Measurements from ENCODE around the gene ALS2CL. TPM values are rescaled to one million over a fixed set of nuclear protein-coding genes. Genes with fewer than 3 reads are reported as not detected.

The ALS2CL gene
- total and polyA plus RNA-seq, 2 experiments from 2014 or later: 3.4 to 11.8 TPM

DNA sequence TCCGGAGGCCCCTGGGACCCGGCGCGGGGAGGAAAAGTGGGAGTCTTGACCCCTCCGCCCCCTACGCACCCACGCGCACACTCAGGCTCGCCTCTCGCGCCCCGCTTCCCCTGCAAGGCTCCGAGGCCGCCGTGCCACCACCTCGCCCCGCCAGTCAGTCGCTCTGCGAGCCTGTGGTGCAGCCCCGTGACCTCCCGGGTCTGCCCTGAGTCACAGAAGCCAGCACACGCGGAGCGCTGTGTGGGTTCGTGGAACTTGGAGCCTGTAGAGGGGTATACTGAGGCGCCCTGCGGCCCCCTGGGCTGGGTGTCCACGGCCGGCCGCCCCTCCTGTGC is 380 bp upstream of the ALS2CL start:
- no peaks in the 10 kb centered on the region; the same call in 1 of the 2 replicates for H3K4me1 ChIP-seq (ENCODE audit: insufficient read depth)
- no peaks in the 10 kb centered on the region for H3F3A ChIP-seq (replicated peaks; ENCODE audit: low read depth)
- TF ChIP-seq EZH2 (IDR thresholded peaks at IDR 0.05; ENCODE audit: low read depth, unreplicated experiment) (no peak), JUNB (IDR thresholded peaks at IDR 0.05; ENCODE audit: unreplicated experiment) (no peak), STAT1 (IDR thresholded peaks at IDR 0.05; ENCODE audit: unreplicated experiment) (no peak), ZNF114 (CRISPR knock-in tag; IDR thresholded peaks at IDR 0.05) (no peak), CREB1 (CRISPR knock-in tag; IDR thresholded peaks at IDR 0.05; ENCODE audit: low read depth) (no peak), ZNF331 (CRISPR knock-in tag; IDR thresholded peaks at IDR 0.05; ENCODE audit: low read depth) (no peak), EZH2phosphoT487 (IDR thresholded peaks at IDR 0.05; ENCODE audit: unreplicated experiment) (no peak), NANOG (IDR thresholded peaks at IDR 0.05; ENCODE audit: borderline replicate concordance) (no peak), POLR2AphosphoS5 (IDR thresholded peaks at IDR 0.05; ENCODE audit: low read depth) (no peak)
- TF ChIP-seq, protein P1, sequence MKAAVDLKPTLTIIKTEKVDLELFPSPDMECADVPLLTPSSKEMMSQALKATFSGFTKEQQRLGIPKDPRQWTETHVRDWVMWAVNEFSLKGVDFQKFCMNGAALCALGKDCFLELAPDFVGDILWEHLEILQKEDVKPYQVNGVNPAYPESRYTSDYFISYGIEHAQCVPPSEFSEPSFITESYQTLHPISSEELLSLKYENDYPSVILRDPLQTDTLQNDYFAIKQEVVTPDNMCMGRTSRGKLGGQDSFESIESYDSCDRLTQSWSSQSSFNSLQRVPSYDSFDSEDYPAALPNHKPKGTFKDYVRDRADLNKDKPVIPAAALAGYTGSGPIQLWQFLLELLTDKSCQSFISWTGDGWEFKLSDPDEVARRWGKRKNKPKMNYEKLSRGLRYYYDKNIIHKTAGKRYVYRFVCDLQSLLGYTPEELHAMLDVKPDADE (IDR thresholded peaks at IDR 0.05): no peak
- TF ChIP-seq, protein P2, sequence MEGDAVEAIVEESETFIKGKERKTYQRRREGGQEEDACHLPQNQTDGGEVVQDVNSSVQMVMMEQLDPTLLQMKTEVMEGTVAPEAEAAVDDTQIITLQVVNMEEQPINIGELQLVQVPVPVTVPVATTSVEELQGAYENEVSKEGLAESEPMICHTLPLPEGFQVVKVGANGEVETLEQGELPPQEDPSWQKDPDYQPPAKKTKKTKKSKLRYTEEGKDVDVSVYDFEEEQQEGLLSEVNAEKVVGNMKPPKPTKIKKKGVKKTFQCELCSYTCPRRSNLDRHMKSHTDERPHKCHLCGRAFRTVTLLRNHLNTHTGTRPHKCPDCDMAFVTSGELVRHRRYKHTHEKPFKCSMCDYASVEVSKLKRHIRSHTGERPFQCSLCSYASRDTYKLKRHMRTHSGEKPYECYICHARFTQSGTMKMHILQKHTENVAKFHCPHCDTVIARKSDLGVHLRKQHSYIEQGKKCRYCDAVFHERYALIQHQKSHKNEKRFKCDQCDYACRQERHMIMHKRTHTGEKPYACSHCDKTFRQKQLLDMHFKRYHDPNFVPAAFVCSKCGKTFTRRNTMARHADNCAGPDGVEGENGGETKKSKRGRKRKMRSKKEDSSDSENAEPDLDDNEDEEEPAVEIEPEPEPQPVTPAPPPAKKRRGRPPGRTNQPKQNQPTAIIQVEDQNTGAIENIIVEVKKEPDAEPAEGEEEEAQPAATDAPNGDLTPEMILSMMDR (conservative IDR thresholded peaks at IDR 0.05; ENCODE audit: low read depth in 2 of 2): no peak
- TF ChIP-seq, protein P3, sequence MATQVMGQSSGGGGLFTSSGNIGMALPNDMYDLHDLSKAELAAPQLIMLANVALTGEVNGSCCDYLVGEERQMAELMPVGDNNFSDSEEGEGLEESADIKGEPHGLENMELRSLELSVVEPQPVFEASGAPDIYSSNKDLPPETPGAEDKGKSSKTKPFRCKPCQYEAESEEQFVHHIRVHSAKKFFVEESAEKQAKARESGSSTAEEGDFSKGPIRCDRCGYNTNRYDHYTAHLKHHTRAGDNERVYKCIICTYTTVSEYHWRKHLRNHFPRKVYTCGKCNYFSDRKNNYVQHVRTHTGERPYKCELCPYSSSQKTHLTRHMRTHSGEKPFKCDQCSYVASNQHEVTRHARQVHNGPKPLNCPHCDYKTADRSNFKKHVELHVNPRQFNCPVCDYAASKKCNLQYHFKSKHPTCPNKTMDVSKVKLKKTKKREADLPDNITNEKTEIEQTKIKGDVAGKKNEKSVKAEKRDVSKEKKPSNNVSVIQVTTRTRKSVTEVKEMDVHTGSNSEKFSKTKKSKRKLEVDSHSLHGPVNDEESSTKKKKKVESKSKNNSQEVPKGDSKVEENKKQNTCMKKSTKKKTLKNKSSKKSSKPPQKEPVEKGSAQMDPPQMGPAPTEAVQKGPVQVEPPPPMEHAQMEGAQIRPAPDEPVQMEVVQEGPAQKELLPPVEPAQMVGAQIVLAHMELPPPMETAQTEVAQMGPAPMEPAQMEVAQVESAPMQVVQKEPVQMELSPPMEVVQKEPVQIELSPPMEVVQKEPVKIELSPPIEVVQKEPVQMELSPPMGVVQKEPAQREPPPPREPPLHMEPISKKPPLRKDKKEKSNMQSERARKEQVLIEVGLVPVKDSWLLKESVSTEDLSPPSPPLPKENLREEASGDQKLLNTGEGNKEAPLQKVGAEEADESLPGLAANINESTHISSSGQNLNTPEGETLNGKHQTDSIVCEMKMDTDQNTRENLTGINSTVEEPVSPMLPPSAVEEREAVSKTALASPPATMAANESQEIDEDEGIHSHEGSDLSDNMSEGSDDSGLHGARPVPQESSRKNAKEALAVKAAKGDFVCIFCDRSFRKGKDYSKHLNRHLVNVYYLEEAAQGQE (IDR thresholded peaks at IDR 0.05; ENCODE audit: unreplicated experiment): no peak
- TF ChIP-seq, protein P4, sequence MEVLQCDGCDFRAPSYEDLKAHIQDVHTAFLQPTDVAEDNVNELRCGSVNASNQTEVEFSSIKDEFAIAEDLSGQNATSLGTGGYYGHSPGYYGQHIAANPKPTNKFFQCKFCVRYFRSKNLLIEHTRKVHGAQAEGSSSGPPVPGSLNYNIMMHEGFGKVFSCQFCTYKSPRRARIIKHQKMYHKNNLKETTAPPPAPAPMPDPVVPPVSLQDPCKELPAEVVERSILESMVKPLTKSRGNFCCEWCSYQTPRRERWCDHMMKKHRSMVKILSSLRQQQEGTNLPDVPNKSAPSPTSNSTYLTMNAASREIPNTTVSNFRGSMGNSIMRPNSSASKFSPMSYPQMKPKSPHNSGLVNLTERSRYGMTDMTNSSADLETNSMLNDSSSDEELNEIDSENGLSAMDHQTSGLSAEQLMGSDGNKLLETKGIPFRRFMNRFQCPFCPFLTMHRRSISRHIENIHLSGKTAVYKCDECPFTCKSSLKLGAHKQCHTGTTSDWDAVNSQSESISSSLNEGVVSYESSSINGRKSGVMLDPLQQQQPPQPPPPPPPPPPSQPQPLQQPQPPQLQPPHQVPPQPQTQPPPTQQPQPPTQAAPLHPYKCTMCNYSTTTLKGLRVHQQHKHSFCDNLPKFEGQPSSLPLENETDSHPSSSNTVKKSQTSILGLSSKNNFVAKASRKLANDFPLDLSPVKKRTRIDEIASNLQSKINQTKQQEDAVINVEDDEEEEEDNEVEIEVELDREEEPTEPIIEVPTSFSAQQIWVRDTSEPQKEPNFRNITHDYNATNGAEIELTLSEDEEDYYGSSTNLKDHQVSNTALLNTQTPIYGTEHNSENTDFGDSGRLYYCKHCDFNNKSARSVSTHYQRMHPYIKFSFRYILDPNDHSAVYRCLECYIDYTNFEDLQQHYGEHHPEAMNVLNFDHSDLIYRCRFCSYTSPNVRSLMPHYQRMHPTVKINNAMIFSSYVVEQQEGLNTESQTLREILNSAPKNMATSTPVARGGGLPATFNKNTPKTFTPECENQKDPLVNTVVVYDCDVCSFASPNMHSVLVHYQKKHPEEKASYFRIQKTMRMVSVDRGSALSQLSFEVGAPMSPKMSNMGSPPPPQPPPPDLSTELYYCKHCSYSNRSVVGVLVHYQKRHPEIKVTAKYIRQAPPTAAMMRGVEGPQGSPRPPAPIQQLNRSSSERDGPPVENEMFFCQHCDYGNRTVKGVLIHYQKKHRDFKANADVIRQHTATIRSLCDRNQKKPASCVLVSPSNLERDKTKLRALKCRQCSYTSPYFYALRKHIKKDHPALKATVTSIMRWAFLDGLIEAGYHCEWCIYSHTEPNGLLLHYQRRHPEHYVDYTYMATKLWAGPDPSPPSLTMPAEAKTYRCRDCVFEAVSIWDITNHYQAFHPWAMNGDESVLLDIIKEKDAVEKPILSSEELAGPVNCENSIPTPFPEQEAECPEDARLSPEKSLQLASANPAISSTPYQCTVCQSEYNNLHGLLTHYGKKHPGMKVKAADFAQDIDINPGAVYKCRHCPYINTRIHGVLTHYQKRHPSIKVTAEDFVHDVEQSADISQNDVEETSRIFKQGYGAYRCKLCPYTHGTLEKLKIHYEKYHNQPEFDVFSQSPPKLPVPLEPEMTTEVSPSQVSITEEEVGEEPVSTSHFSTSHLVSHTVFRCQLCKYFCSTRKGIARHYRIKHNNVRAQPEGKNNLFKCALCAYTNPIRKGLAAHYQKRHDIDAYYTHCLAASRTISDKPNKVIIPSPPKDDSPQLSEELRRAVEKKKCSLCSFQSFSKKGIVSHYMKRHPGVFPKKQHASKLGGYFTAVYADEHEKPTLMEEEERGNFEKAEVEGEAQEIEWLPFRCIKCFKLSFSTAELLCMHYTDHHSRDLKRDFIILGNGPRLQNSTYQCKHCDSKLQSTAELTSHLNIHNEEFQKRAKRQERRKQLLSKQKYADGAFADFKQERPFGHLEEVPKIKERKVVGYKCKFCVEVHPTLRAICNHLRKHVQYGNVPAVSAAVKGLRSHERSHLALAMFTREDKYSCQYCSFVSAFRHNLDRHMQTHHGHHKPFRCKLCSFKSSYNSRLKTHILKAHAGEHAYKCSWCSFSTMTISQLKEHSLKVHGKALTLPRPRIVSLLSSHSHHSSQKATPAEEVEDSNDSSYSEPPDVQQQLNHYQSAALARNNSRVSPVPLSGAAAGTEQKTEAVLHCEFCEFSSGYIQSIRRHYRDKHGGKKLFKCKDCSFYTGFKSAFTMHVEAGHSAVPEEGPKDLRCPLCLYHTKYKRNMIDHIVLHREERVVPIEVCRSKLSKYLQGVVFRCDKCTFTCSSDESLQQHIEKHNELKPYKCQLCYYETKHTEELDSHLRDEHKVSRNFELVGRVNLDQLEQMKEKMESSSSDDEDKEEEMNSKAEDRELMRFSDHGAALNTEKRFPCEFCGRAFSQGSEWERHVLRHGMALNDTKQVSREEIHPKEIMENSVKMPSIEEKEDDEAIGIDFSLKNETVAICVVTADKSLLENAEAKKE (CRISPR knock-in tag; IDR thresholded peaks at IDR 0.05): no peak
- peaks cover 15% of the 10 kb centered on the region for H3K4me1 Mint-ChIP-seq
- no peak overlapping the region for H3K27ac Mint-ChIP-seq
- no peak overlapping the region for H3K4me3 Mint-ChIP-seq
- H3K9me3 Mint-ChIP-seq: no peaks in the 10 kb centered on the region
- H2AFZ ChIP-seq: peak overlapping the region; percentile 83; the same call in 1 of the 2 replicates
- peak; percentile 36 for DNase-seq (ENCODE audit: low spot score)
- H3K4me3 ChIP-seq: peak overlapping the region; percentile 73
- no peaks in the 10 kb centered on the region for H4K20me1 ChIP-seq (replicated peaks; ENCODE audit: insufficient read depth)
- no peak overlapping the region for H3K27ac ChIP-seq (ENCODE audit: low read depth)
- peaks cover 29% of the 10 kb centered on the region for H3K27me3 ChIP-seq (ENCODE audit: insufficient read depth)
- no peaks in the 10 kb centered on the region for H3K9me2 ChIP-seq (ENCODE audit: insufficient read depth)
- H3K36me3 Mint-ChIP-seq (ENCODE audit: low read depth): no peaks in the 10 kb centered on the region; the same call in 2 of the 3 replicates
- no peaks in the 10 kb centered on the region for H3K36me3 ChIP-seq (ENCODE audit: insufficient read depth)
- peaks cover 35% of the 10 kb centered on the region for H3K27me3 Mint-ChIP-seq (ENCODE audit: insufficient read depth, low read depth, poor library complexity)
- ATAC-seq: peak; percentile 9
- peak overlapping the region; percentile 91 for H3K4me2 ChIP-seq
- H3K79me2 ChIP-seq (replicated peaks; ENCODE audit: insufficient read depth): no peaks in the 10 kb centered on the region

Measured in GM23338 (cell line).